Measurements from ENCODE around the gene GSTM3.

The GSTM3 gene

GRCh38 chr1:109784551-109785252 is 43.9 kb upstream of the GSTM3 start:
- Histone ChIP-seq H3K27ac (ENCODE audit: insufficient read depth, low read depth, low read length, poor library complexity, severe bottlenecking) (no peak overlapping the region), H3K9me3 (ENCODE audit: control insufficient read depth, low read length) (no peaks in the 10 kb centered on the region), H3K36me3 (ENCODE audit: control insufficient read depth, insufficient read depth, low read length) (no peaks in the 10 kb centered on the region), H3K4me3 (ENCODE audit: insufficient read depth, low read depth, low read length) (no peak overlapping the region), H3K4me1 (ENCODE audit: control insufficient read depth, insufficient read depth, low read length) (no peaks in the 10 kb centered on the region), H3K27me3 (ENCODE audit: control insufficient read depth, insufficient read depth, low read length, poor library complexity, severe bottlenecking) (no peaks in the 10 kb centered on the region)
- 84 to 85% methylated on average over 5 of the region's 5 CpGs for WGBS, 2 experiments

GRCh38 chr1:109783436-109783835 is 42.6 kb upstream of the GSTM3 start:
- Histone ChIP-seq H3K36me3 (ENCODE audit: control insufficient read depth, insufficient read depth, low read length) (no peaks in the 10 kb centered on the region), H3K27me3 (ENCODE audit: control insufficient read depth, insufficient read depth, low read length, poor library complexity, severe bottlenecking) (no peaks in the 10 kb centered on the region), H3K4me3 (ENCODE audit: insufficient read depth, low read depth, low read length) (no peak overlapping the region), H3K9me3 (ENCODE audit: control insufficient read depth, low read length) (no peaks in the 10 kb centered on the region), H3K4me1 (ENCODE audit: control insufficient read depth, insufficient read depth, low read length) (no peaks in the 10 kb centered on the region), H3K27ac (ENCODE audit: insufficient read depth, low read depth, low read length, poor library complexity, severe bottlenecking) (no peak overlapping the region)
- WGBS, 2 experiments, result 62 to 65% methylated on average over 8 of the region's 8 CpGs

- WGBS, 2 experiments, result 74 to 93% methylated on average over 4 of the region's 4 CpGs
- no peaks in the 10 kb centered on the region for H3K4me1 ChIP-seq (ENCODE audit: control insufficient read depth, insufficient read depth, low read length)
- no peak overlapping the region for H3K4me3 ChIP-seq (ENCODE audit: insufficient read depth, low read depth, low read length)
- no peaks in the 10 kb centered on the region for H3K27me3 ChIP-seq (ENCODE audit: control insufficient read depth, insufficient read depth, low read length, poor library complexity, severe bottlenecking)
- no peak overlapping the region for H3K27ac ChIP-seq (ENCODE audit: insufficient read depth, low read depth, low read length, poor library complexity, severe bottlenecking)
- H3K9me3 ChIP-seq (ENCODE audit: control insufficient read depth, low read length), result no peaks in the 10 kb centered on the region
- H3K36me3 ChIP-seq (ENCODE audit: control insufficient read depth, insufficient read depth, low read length), result no peaks in the 10 kb centered on the region
These were observed 42.1 kb upstream of the GSTM3 start for GRCh38 chr1:109782927-109783326.

- WGBS, 2 experiments, result 67 to 89% methylated on average over 1 of the region's 1 CpG
- no peaks in the 10 kb centered on the region for H3K4me1 ChIP-seq (ENCODE audit: control insufficient read depth, insufficient read depth, low read length)
- H3K9me3 ChIP-seq (ENCODE audit: control insufficient read depth, low read length), result no peaks in the 10 kb centered on the region
- no peak overlapping the region for H3K27ac ChIP-seq (ENCODE audit: insufficient read depth, low read depth, low read length, poor library complexity, severe bottlenecking)
- H3K4me3 ChIP-seq (ENCODE audit: insufficient read depth, low read depth, low read length), result no peak overlapping the region
- H3K27me3 ChIP-seq (ENCODE audit: control insufficient read depth, insufficient read depth, low read length, poor library complexity, severe bottlenecking), result no peaks in the 10 kb centered on the region
- H3K36me3 ChIP-seq (ENCODE audit: control insufficient read depth, insufficient read depth, low read length), result no peaks in the 10 kb centered on the region
These were observed 41.7 kb upstream of the GSTM3 start for GRCh38 chr1:109782514-109782913.

- Histone ChIP-seq H3K36me3 (ENCODE audit: control insufficient read depth, insufficient read depth, low read length) (no peaks in the 10 kb centered on the region), H3K27ac (ENCODE audit: insufficient read depth, low read depth, low read length, poor library complexity, severe bottlenecking) (no peak overlapping the region), H3K27me3 (ENCODE audit: control insufficient read depth, insufficient read depth, low read length, poor library complexity, severe bottlenecking) (no peaks in the 10 kb centered on the region), H3K4me3 (ENCODE audit: insufficient read depth, low read depth, low read length) (no peak overlapping the region), H3K4me1 (ENCODE audit: control insufficient read depth, insufficient read depth, low read length) (no peaks in the 10 kb centered on the region), H3K9me3 (ENCODE audit: control insufficient read depth, low read length) (no peaks in the 10 kb centered on the region)
- WGBS, 2 experiments, result 94 to 100% methylated on average over 2 of the region's 2 CpGs
These were observed 41.0 kb upstream of the GSTM3 start for GRCh38 chr1:109781806-109782205.

- WGBS, 2 experiments, result 94 to 100% methylated on average over 1 of the region's 1 CpG
- Histone ChIP-seq H3K36me3 (ENCODE audit: control insufficient read depth, insufficient read depth, low read length) (no peaks in the 10 kb centered on the region), H3K27me3 (ENCODE audit: control insufficient read depth, insufficient read depth, low read length, poor library complexity, severe bottlenecking) (no peaks in the 10 kb centered on the region), H3K4me3 (ENCODE audit: insufficient read depth, low read depth, low read length) (no peak overlapping the region), H3K4me1 (ENCODE audit: control insufficient read depth, insufficient read depth, low read length) (no peaks in the 10 kb centered on the region), H3K27ac (ENCODE audit: insufficient read depth, low read depth, low read length, poor library complexity, severe bottlenecking) (no peak overlapping the region), H3K9me3 (ENCODE audit: control insufficient read depth, low read length) (no peaks in the 10 kb centered on the region)
These were observed 40.1 kb upstream of the GSTM3 start for GRCh38 chr1:109780982-109781381.

- Histone ChIP-seq H3K36me3 (ENCODE audit: control insufficient read depth, insufficient read depth, low read length) (no peaks in the 10 kb centered on the region), H3K4me3 (ENCODE audit: insufficient read depth, low read depth, low read length) (no peak overlapping the region), H3K27me3 (ENCODE audit: control insufficient read depth, insufficient read depth, low read length, poor library complexity, severe bottlenecking) (no peaks in the 10 kb centered on the region), H3K9me3 (ENCODE audit: control insufficient read depth, low read length) (no peaks in the 10 kb centered on the region), H3K27ac (ENCODE audit: insufficient read depth, low read depth, low read length, poor library complexity, severe bottlenecking) (no peak overlapping the region), H3K4me1 (ENCODE audit: control insufficient read depth, insufficient read depth, low read length) (no peaks in the 10 kb centered on the region)
- WGBS, 2 experiments, result 95 to 96% methylated on average over 9 of the region's 9 CpGs
These were observed 37.3 kb upstream of the GSTM3 start for GRCh38 chr1:109777980-109778625.

GRCh38 chr1:109777436-109777835 is 36.6 kb upstream of the GSTM3 start:
- no peaks in the 10 kb centered on the region for H3K36me3 ChIP-seq (ENCODE audit: control insufficient read depth, insufficient read depth, low read length)
- no peak overlapping the region for H3K27ac ChIP-seq (ENCODE audit: insufficient read depth, low read depth, low read length, poor library complexity, severe bottlenecking)
- no peaks in the 10 kb centered on the region for H3K27me3 ChIP-seq (ENCODE audit: control insufficient read depth, insufficient read depth, low read length, poor library complexity, severe bottlenecking)
- H3K4me3 ChIP-seq (ENCODE audit: insufficient read depth, low read depth, low read length), result no peak overlapping the region
- WGBS, 2 experiments, result 92 to 95% methylated on average over 7 of the region's 7 CpGs
- no peaks in the 10 kb centered on the region for H3K4me1 ChIP-seq (ENCODE audit: control insufficient read depth, insufficient read depth, low read length)
- H3K9me3 ChIP-seq (ENCODE audit: control insufficient read depth, low read length), result no peaks in the 10 kb centered on the region

- H3K27ac ChIP-seq (ENCODE audit: insufficient read depth, low read depth, low read length, poor library complexity, severe bottlenecking), result no peak overlapping the region
- H3K4me1 ChIP-seq (ENCODE audit: control insufficient read depth, insufficient read depth, low read length), result no peaks in the 10 kb centered on the region
- H3K36me3 ChIP-seq (ENCODE audit: control insufficient read depth, insufficient read depth, low read length), result no peaks in the 10 kb centered on the region
- 26% methylated on average over 4 of the region's 4 CpGs for WGBS, 2 experiments
- H3K27me3 ChIP-seq (ENCODE audit: control insufficient read depth, insufficient read depth, low read length, poor library complexity, severe bottlenecking), result no peaks in the 10 kb centered on the region
- no peaks in the 10 kb centered on the region for H3K9me3 ChIP-seq (ENCODE audit: control insufficient read depth, low read length)
- H3K4me3 ChIP-seq (ENCODE audit: insufficient read depth, low read depth, low read length), result no peak overlapping the region
These were observed 36.1 kb upstream of the GSTM3 start for GRCh38 chr1:109776911-109777310.

GRCh38 chr1:109776206-109776835 is 35.5 kb upstream of the GSTM3 start:
- no peaks in the 10 kb centered on the region for H3K27me3 ChIP-seq (ENCODE audit: control insufficient read depth, insufficient read depth, low read length, poor library complexity, severe bottlenecking)
- no peak overlapping the region for H3K4me3 ChIP-seq (ENCODE audit: insufficient read depth, low read depth, low read length)
- H3K27ac ChIP-seq (ENCODE audit: insufficient read depth, low read depth, low read length, poor library complexity, severe bottlenecking), result no peak overlapping the region
- H3K9me3 ChIP-seq (ENCODE audit: control insufficient read depth, low read length), result no peaks in the 10 kb centered on the region
- no peaks in the 10 kb centered on the region for H3K4me1 ChIP-seq (ENCODE audit: control insufficient read depth, insufficient read depth, low read length)
- H3K36me3 ChIP-seq (ENCODE audit: control insufficient read depth, insufficient read depth, low read length), result no peaks in the 10 kb centered on the region
- 78 to 86% methylated on average over 6 of the region's 6 CpGs for WGBS, 2 experiments
